HG03196 (cell line): ENCODE data around the gene P2RX3.

Experiments
- ATAC-seq: cut with Tn5 transposase; IDR thresholded peaks from one replicate; pipeline ENCODE4 v1.9.1; 2021; ENCODE audit not compliant: unreplicated experiment

Gene P2RX3

GRCh38 chr11:57368845-57369232 lies 30.7 kb downstream of the P2RX3 start:
- no peak for ATAC-seq

GRCh38 chr11:57370251-57370650 lies 32.1 kb downstream of the P2RX3 start:
- ATAC-seq: no peak

- ATAC-seq: no peak
Observed at GRCh38 chr11:57370941-57371340, 32.8 kb downstream of the P2RX3 start.

- ATAC-seq: no peak
Observed at GRCh38 chr11:57373146-57373545, 35.0 kb downstream of the P2RX3 start.

- no peak for ATAC-seq
Observed at GRCh38 chr11:57374966-57375365, 36.8 kb downstream of the P2RX3 start.

GRCh38 chr11:57375490-57375889 lies 37.3 kb downstream of the P2RX3 start:
- ATAC-seq: no peak

- ATAC-seq: no peak
Observed at GRCh38 chr11:57376095-57377090, 38.2 kb downstream of the P2RX3 start.

GRCh38 chr11:57377107-57377506 lies 39.0 kb downstream of the P2RX3 start:
- ATAC-seq: no peak

GRCh38 chr11:57378186-57378585 lies 40.0 kb downstream of the P2RX3 start:
- ATAC-seq: no peak

- ATAC-seq: no peak
Observed at GRCh38 chr11:57379732-57380131, 41.6 kb downstream of the P2RX3 start.

GRCh38 chr11:57380975-57381374 lies 42.8 kb downstream of the P2RX3 start, which contains the start of gene PRG3:
PRG3 (minus strand) TSS chr11:57381150; CDS start chr11:57380708, 442 bp downstream.
- ATAC-seq: no peak

- ATAC-seq: no peak
Observed at GRCh38 chr11:57386178-57386940, 48.2 kb downstream of the P2RX3 start.

GRCh38 chr11:57387289-57388030 lies 49.3 kb downstream of the P2RX3 start:
- ATAC-seq: no peak

- ATAC-seq: no peak
Observed at GRCh38 chr11:57390535-57390934, 52.4 kb downstream of the P2RX3 start, which contains the start of gene PRG2. PRG2 (minus strand) TSS chr11:57390650; CDS start chr11:57389944, 706 bp downstream.

- no peak for ATAC-seq
Observed at GRCh38 chr11:57391111-57391510, 53.0 kb downstream of the P2RX3 start.

- ATAC-seq: no peak
Observed at GRCh38 chr11:57391539-57391938, 53.4 kb downstream of the P2RX3 start.

GRCh38 chr11:57392066-57392762 lies 54.1 kb downstream of the P2RX3 start:
- ATAC-seq: no peak

- no peak for ATAC-seq
Observed at GRCh38 chr11:57392763-57393105, 54.6 kb downstream of the P2RX3 start.

GRCh38 chr11:57394203-57394965 lies 56.2 kb downstream of the P2RX3 start:
- no peak for ATAC-seq
